H9 (cell line): ENCODE measurements around the gene ALDH9A1. TPM values are rescaled to one million over a fixed set of nuclear protein-coding genes. Genes with fewer than 3 reads are reported as not detected.

ENCODE experiments used
- DNase-seq: peaks from one replicate; pipeline ENCODE4 v3.0.0-alpha.2; 2017
- H2AFZ ChIP-seq: one replicate; pipeline ENCODE4 v1.6.1; 2013; ENCODE audit warnings: mild to moderate bottlenecking, low read length, control low read depth, moderate library complexity
- H2AK5ac ChIP-seq: 2 replicates; pipeline ENCODE4 v1.6.1; 2013; ENCODE audit warnings: low read length, control low read depth, mixed read lengths; ENCODE audit not compliant: insufficient read length
- H2BK120ac ChIP-seq: one replicate; pipeline ENCODE4 v1.6.1; 2013; ENCODE audit warnings: low read depth, mild to moderate bottlenecking, low read length, control low read depth, inconsistent platforms; ENCODE audit not compliant: poor library complexity, severe bottlenecking
- H2BK12ac ChIP-seq: 2 replicates; pipeline ENCODE4 v1.6.1; 2013; ENCODE audit warnings: low read length, control low read depth, mixed read lengths, low read depth; ENCODE audit not compliant: insufficient read length
- H2BK15ac ChIP-seq: 2 replicates; pipeline ENCODE4 v1.6.1; 2013; ENCODE audit warnings: low read depth, low read length, control low read depth
- H2BK20ac ChIP-seq: one replicate; pipeline ENCODE4 v1.6.1; 2013; ENCODE audit warnings: low read depth, mild to moderate bottlenecking, low read length, control low read depth, inconsistent platforms; ENCODE audit not compliant: poor library complexity, severe bottlenecking
- H2BK5ac ChIP-seq: 2 replicates; pipeline ENCODE4 v1.6.1; 2013; ENCODE audit warnings: low read length, control low read depth, mixed read lengths; ENCODE audit not compliant: insufficient read length
- H3K14ac ChIP-seq: 2 replicates; pipeline ENCODE4 v1.6.1; 2013; ENCODE audit warnings: low read length, control low read depth; ENCODE audit not compliant: insufficient read depth
- H3K18ac ChIP-seq: 2 replicates; pipeline ENCODE4 v1.6.1; 2013; ENCODE audit warnings: low read depth, mild to moderate bottlenecking, mixed read lengths, low read length, control low read depth; ENCODE audit not compliant: insufficient read length
- H3K23ac ChIP-seq: 2 replicates; pipeline ENCODE4 v1.6.1; 2013; ENCODE audit warnings: low read length, control low read depth, mixed read lengths, low read depth; ENCODE audit not compliant: insufficient read length
- H3K23me2 ChIP-seq: 2 replicates; pipeline ENCODE4 v1.6.1; 2013; ENCODE audit warnings: low read depth, mild to moderate bottlenecking, mixed read lengths, low read length, control low read depth; ENCODE audit not compliant: insufficient read length, poor library complexity, severe bottlenecking
- H3K27ac ChIP-seq: 2 replicates; pipeline ENCODE4 v1.5.1; 2013; ENCODE audit warnings: low read length, control low read depth, mixed read lengths, low read depth; ENCODE audit not compliant: insufficient read length
- H3K27me3 ChIP-seq: 2 replicates; pipeline ENCODE4 v1.6.1; 2013; ENCODE audit warnings: low read length, control low read depth, inconsistent platforms; ENCODE audit not compliant: insufficient read depth
- H3K4ac ChIP-seq: 2 replicates; pipeline ENCODE4 v1.6.1; 2013; ENCODE audit warnings: low read depth, mild to moderate bottlenecking, control low read depth, inconsistent platforms, low read length, moderate library complexity
- H3K4me1 ChIP-seq: 2 replicates; pipeline ENCODE4 v1.6.1; 2013; ENCODE audit warnings: low read length, control low read depth, inconsistent platforms; ENCODE audit not compliant: insufficient read depth
- H3K4me2 ChIP-seq: 2 replicates; pipeline ENCODE4 v1.6.1; 2013; ENCODE audit warnings: low read length, control low read depth, mixed read lengths; ENCODE audit not compliant: insufficient read length, insufficient read depth
- H3K56ac ChIP-seq: 2 replicates; pipeline ENCODE4 v1.6.1; 2013; ENCODE audit warnings: low read depth, mild to moderate bottlenecking, mixed read lengths, low read length, control low read depth; ENCODE audit not compliant: insufficient read length
- H3K79me1 ChIP-seq: 2 replicates; pipeline ENCODE4 v1.6.1; 2013; ENCODE audit warnings: low read depth, mild to moderate bottlenecking, moderate library complexity, low read length, control low read depth, inconsistent platforms; ENCODE audit not compliant: insufficient read depth, poor library complexity, severe bottlenecking
- H3K79me2 ChIP-seq: 2 replicates; pipeline ENCODE4 v1.6.1; 2013; ENCODE audit warnings: low read length, control low read depth, inconsistent platforms; ENCODE audit not compliant: insufficient read depth
- H3K9ac ChIP-seq: 2 replicates; pipeline ENCODE4 v1.6.1; 2013; ENCODE audit warnings: low read length, control low read depth, mixed read lengths; ENCODE audit not compliant: insufficient read length; ENCODE audit errors: extremely low read depth
- H3K9me3 ChIP-seq: one replicate; pipeline ENCODE4 v1.6.1; 2013; ENCODE audit warnings: low read depth, low read length, inconsistent platforms; ENCODE audit not compliant: control insufficient read depth
- H3T11ph ChIP-seq: one replicate; pipeline ENCODE4 v1.6.1; 2013; ENCODE audit warnings: mild to moderate bottlenecking, low read length, control low read depth, inconsistent platforms
- H4K20me1 ChIP-seq: one replicate; pipeline ENCODE4 v1.6.1; 2013; ENCODE audit not compliant: control insufficient read depth, insufficient read length, insufficient read depth
- H4K5ac ChIP-seq: 2 replicates; pipeline ENCODE4 v1.6.1; 2013; ENCODE audit warnings: low read depth, mild to moderate bottlenecking, mixed read lengths, low read length, control low read depth; ENCODE audit not compliant: insufficient read length
- H4K8ac ChIP-seq: replicated peaks from 2 replicates; pipeline ENCODE4 v1.6.1; 2013; ENCODE audit warnings: low read length, control low read depth, mixed read lengths, low read depth; ENCODE audit not compliant: insufficient read length
- H4K91ac ChIP-seq: 2 replicates; pipeline ENCODE4 v1.6.1; 2013; ENCODE audit warnings: low read depth, mild to moderate bottlenecking, moderate library complexity, mixed read lengths, low read length, control low read depth; ENCODE audit not compliant: insufficient read length
- H3K27ac Mint-ChIP-seq, 3 experiments: 2 replicates in 2 of 3; 3 replicates in 1 of 3; pipeline ENCODE4 v1.8.0; 2020 to 2021; ENCODE audit warnings: mixed read lengths in 3 of 3, mild to moderate bottlenecking in 1 of 3, moderate library complexity in 1 of 3
- H3K27me3 Mint-ChIP-seq: 2 replicates; pipeline ENCODE4 v1.8.0; 2021; ENCODE audit warnings: low read depth, mild to moderate bottlenecking, moderate library complexity, mixed read lengths
- H3K36me3 Mint-ChIP-seq, 3 experiments: 2 replicates in 2 of 3; 3 replicates in 1 of 3; pipeline ENCODE4 v1.8.0; 2020 to 2021; ENCODE audit warnings: low read depth in 3 of 3, mixed read lengths in 3 of 3; ENCODE audit not compliant: insufficient read depth in 1 of 3
- H3K4me1 Mint-ChIP-seq, 2 experiments: 2 replicates each; pipeline ENCODE4 v1.8.0; 2020; ENCODE audit warnings: mixed read lengths in 2 of 2
- H3K4me3 Mint-ChIP-seq, 2 experiments: 2 replicates in 1 of 2; 3 replicates in 1 of 2; pipeline ENCODE4 v1.8.0; 2020 to 2021; ENCODE audit warnings: mild to moderate bottlenecking in 2 of 2, mixed read lengths in 2 of 2, moderate library complexity in 1 of 2
- H3K9me3 Mint-ChIP-seq, 2 experiments: 2 replicates in 1 of 2; 3 replicates in 1 of 2; pipeline ENCODE4 v1.8.0; 2020; ENCODE audit warnings: mild to moderate bottlenecking in 2 of 2, mixed read lengths in 2 of 2, moderate library complexity in 1 of 2
- CTCF ChIP-seq: fragments of 200-600 bp; sonication (generic); conservative IDR thresholded peaks from 3 replicates; pipeline ENCODE4 v1.8.0; 2021; ENCODE audit warnings: antibody characterized with exemption, mild to moderate bottlenecking
- WGBS: extraction: QIAGEN DNeasy Blood & Tissue Kit; methylation state at CpG from one replicate; pipeline ENCODE4 v1.1.7; 2013; ENCODE audit warnings: missing lambda C conversion rate, low lambda C conversion rate, mixed read lengths; ENCODE audit not compliant: insufficient read length; ENCODE audit errors: extremely low coverage; 5-methylcytosine and 5-hydroxymethylcytosine counted together
- total RNA-seq: library from RNA; stranded (reverse); gene quantifications from 2 replicates; pipeline ENCODE4 v1.2.1, GENCODE V29; 2021

Gene ALDH9A1
- total RNA-seq, 1 experiment from 2014 or later, result 55.0 TPM

- Histone ChIP-seq H3K27me3 (no peaks in the 10 kb centered on the region), H3K18ac (no peak overlapping the region), H4K20me1 (no peaks in the 10 kb centered on the region), H3K4me2 (no peak overlapping the region), H2BK20ac (no peak overlapping the region), H3K27ac (no peak overlapping the region), H3K79me1 (no peaks in the 10 kb centered on the region), H2BK15ac (no peak overlapping the region), H3K23me2 (no peaks in the 10 kb centered on the region), H3T11ph (no peak overlapping the region), H2BK5ac (no peak overlapping the region), H4K5ac (no peak overlapping the region), H3K14ac (no peak overlapping the region), H3K23ac (no peak overlapping the region), H3K56ac (no peak overlapping the region), H3K79me2 (no peaks in the 10 kb centered on the region), H2BK120ac (no peak overlapping the region), H2AK5ac (no peak overlapping the region), H3K9ac (no peak overlapping the region), H3K4me1 (no peaks in the 10 kb centered on the region; the same call in 1 of the 2 replicates), H2BK12ac (no peak overlapping the region), H4K91ac (no peak overlapping the region), H4K8ac (no peak overlapping the region), H3K9me3 (no peaks in the 10 kb centered on the region), H3K4ac (no peak overlapping the region), H2AFZ (no peak overlapping the region)
- Mint-ChIP-seq H3K4me3 (no peak overlapping the region), H3K36me3 (peaks cover 7 to 20% (median 7%) of the 10 kb centered on the region in 3 experiments; a peak in 6 of 7 replicates), H3K27ac (no peak overlapping the region), H3K9me3 (no peaks in the 10 kb centered on the region; a peak in 1 of 5 replicates), H3K4me1 (peaks cover 0 to 4% of the 10 kb centered on the region in 2 experiments; a peak in 1 of 4 replicates), H3K27me3 (no peaks in the 10 kb centered on the region)
- DNase-seq, result no peak
- TF ChIP-seq CTCF, result no peak
- WGBS, result no CpG with 5 or more reads among the region's 9 CpGs
These were observed 47.3 kb downstream of the ALDH9A1 start for GRCh38 chr1:165650981-165651625.
